ENCODE results near the gene CIDEB.

Gene CIDEB

GRCh38 chr14:24269910-24270536 is 37.8 kb downstream of the CIDEB start:
- Histone ChIP-seq H3K36me3 (replicated peaks) (peaks cover 12% of the 10 kb centered on the region), H3K4me3 (ENCODE audit: low read depth, low read length) (no peak overlapping the region), H3K27me3 (replicated peaks) (no peaks in the 10 kb centered on the region), H3K27ac (no peak overlapping the region)
- no peak for TF ChIP-seq CTCF (IDR thresholded peaks at IDR 0.05; ENCODE audit: low read depth, low read length, missing control alignments)
- DNase-seq = no peak
- in situ Hi-C loops (cut with HindIII; ENCODE audit: low pct_ligation_motif_present, low sequenced_read_pairs) = no loop called here

GRCh38 chr14:24269368-24269767 is 38.4 kb downstream of the CIDEB start:
- Histone ChIP-seq H3K4me3 (ENCODE audit: low read depth, low read length) (no peak overlapping the region), H3K36me3 (replicated peaks) (peaks cover 12% of the 10 kb centered on the region), H3K27me3 (replicated peaks) (no peaks in the 10 kb centered on the region), H3K27ac (no peak overlapping the region)
- in situ Hi-C loops (cut with HindIII; ENCODE audit: low pct_ligation_motif_present, low sequenced_read_pairs) = no loop called here
- TF ChIP-seq CTCF (IDR thresholded peaks at IDR 0.05; ENCODE audit: low read depth, low read length, missing control alignments) = no peak
- DNase-seq = no peak

GRCh38 chr14:24268225-24268624 is 39.6 kb downstream of the CIDEB start:
- H3K27ac ChIP-seq = no peak overlapping the region
- no peak overlapping the region for H3K4me3 ChIP-seq (ENCODE audit: low read depth, low read length)
- no peak for DNase-seq
- in situ Hi-C loops (cut with HindIII; ENCODE audit: low pct_ligation_motif_present, low sequenced_read_pairs) = no loop called here
- peaks cover 12% of the 10 kb centered on the region for H3K36me3 ChIP-seq (replicated peaks)
- no peaks in the 10 kb centered on the region for H3K27me3 ChIP-seq (replicated peaks)
- no peak for TF ChIP-seq CTCF (IDR thresholded peaks at IDR 0.05; ENCODE audit: low read depth, low read length, missing control alignments)

- Histone ChIP-seq H3K27ac (no peak overlapping the region), H3K36me3 (replicated peaks) (peaks cover 12% of the 10 kb centered on the region), H3K4me3 (ENCODE audit: low read depth, low read length) (no peak overlapping the region), H3K27me3 (replicated peaks) (no peaks in the 10 kb centered on the region)
- no peak for TF ChIP-seq CTCF (IDR thresholded peaks at IDR 0.05; ENCODE audit: low read depth, low read length, missing control alignments)
- in situ Hi-C loops (cut with HindIII; ENCODE audit: low pct_ligation_motif_present, low sequenced_read_pairs) = no loop called here
- DNase-seq = no peak
Measured at GRCh38 chr14:24267516-24267915, 40.3 kb downstream of the CIDEB start.

GRCh38 chr14:24266344-24267244 is 41.2 kb downstream of the CIDEB start:
- no peaks in the 10 kb centered on the region for H3K27me3 ChIP-seq (replicated peaks)
- peaks cover 12% of the 10 kb centered on the region for H3K36me3 ChIP-seq (replicated peaks)
- no peak overlapping the region for H3K27ac ChIP-seq
- no peak overlapping the region for H3K4me3 ChIP-seq (ENCODE audit: low read depth, low read length)
- TF ChIP-seq CTCF (IDR thresholded peaks at IDR 0.05; ENCODE audit: low read depth, low read length, missing control alignments) = no peak
- DNase-seq = no peak
- in situ Hi-C loops (cut with HindIII; ENCODE audit: low pct_ligation_motif_present, low sequenced_read_pairs) = no loop called here
